ENCODE results near the gene ENOX1. TPM values are rescaled to one million over a fixed set of nuclear protein-coding genes. Genes with fewer than 3 reads are reported as not detected.

ENOX1 gene
- total RNA-seq, 2 donors from 2014 or later: 0.22 to 1.4 TPM

- no peak overlapping the region for H3K27ac ChIP-seq
Observed at GRCh38 chr13:43370842-43371241, 415.9 kb downstream of the ENOX1 start.

DNA sequence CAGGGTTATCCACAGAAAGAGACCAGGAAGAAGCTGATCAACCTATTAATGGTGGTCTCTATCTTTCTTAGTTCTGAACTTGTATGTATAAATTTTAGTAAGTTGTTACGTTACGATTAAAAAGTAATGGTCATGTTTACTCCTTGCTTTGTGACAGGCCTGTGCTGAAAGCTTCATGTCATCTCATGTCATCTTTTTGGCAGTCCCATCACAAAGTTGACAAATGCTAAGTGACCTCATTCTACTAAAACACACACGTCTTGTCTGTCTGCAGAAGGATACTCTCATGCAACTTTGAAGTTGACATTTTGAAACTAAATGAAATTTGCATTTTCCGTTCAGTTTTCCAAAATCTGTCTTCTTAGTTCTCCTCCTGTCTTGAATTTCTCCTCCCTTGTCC is 417.5 kb downstream of the ENOX1 start:
- TF ChIP-seq, protein P1, sequence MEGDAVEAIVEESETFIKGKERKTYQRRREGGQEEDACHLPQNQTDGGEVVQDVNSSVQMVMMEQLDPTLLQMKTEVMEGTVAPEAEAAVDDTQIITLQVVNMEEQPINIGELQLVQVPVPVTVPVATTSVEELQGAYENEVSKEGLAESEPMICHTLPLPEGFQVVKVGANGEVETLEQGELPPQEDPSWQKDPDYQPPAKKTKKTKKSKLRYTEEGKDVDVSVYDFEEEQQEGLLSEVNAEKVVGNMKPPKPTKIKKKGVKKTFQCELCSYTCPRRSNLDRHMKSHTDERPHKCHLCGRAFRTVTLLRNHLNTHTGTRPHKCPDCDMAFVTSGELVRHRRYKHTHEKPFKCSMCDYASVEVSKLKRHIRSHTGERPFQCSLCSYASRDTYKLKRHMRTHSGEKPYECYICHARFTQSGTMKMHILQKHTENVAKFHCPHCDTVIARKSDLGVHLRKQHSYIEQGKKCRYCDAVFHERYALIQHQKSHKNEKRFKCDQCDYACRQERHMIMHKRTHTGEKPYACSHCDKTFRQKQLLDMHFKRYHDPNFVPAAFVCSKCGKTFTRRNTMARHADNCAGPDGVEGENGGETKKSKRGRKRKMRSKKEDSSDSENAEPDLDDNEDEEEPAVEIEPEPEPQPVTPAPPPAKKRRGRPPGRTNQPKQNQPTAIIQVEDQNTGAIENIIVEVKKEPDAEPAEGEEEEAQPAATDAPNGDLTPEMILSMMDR (IDR thresholded peaks at IDR 0.05): no peak
- no peak for DNase-seq
- intact Hi-C loops (cut with DNase I): no loop called here
- Histone ChIP-seq H3K9me3 (no peaks in the 10 kb centered on the region), H3K36me3 (no peaks in the 10 kb centered on the region), H3K27ac (no peak overlapping the region), H3K9ac (ENCODE audit: low read depth in 2 of 2, low read length in 2 of 2) (no peak overlapping the region), H3K4me3 (no peak overlapping the region), H3K4me1 (no peaks in the 10 kb centered on the region), H3K27me3 (no peaks in the 10 kb centered on the region)

More at GRCh38 chr13:43370842-43371241, 415.9 kb downstream of the ENOX1 start:
- no peaks in the 10 kb centered on the region for H3K9me3 ChIP-seq
- no peak overlapping the region for H3K9ac ChIP-seq (ENCODE audit: low read depth in 2 of 2, low read length in 2 of 2)
- no peak overlapping the region for H3K4me3 ChIP-seq
- H3K4me1 ChIP-seq: no peaks in the 10 kb centered on the region
- no peaks in the 10 kb centered on the region for H3K36me3 ChIP-seq
- TF ChIP-seq, protein P1 (IDR thresholded peaks at IDR 0.05): no peak
- no peak for DNase-seq
- H3K27me3 ChIP-seq: no peaks in the 10 kb centered on the region
- intact Hi-C loops (cut with DNase I): no loop called here

GRCh38 chr13:43368003-43368402 is 418.8 kb downstream of the ENOX1 start:
- intact Hi-C loops (cut with DNase I): no loop called here
- H3K9me3 ChIP-seq: no peaks in the 10 kb centered on the region
- no peak overlapping the region for H3K9ac ChIP-seq (ENCODE audit: low read depth in 2 of 2, low read length in 2 of 2)
- no peaks in the 10 kb centered on the region for H3K27me3 ChIP-seq
- no peak overlapping the region for H3K4me3 ChIP-seq
- H3K27ac ChIP-seq: no peak overlapping the region
- no peaks in the 10 kb centered on the region for H3K36me3 ChIP-seq
- no peaks in the 10 kb centered on the region for H3K4me1 ChIP-seq
- DNase-seq: no peak
- TF ChIP-seq, protein P1 (IDR thresholded peaks at IDR 0.05): no peak

- intact Hi-C loops (cut with DNase I): no loop called here
- no peak overlapping the region for H3K9ac ChIP-seq (ENCODE audit: low read depth in 2 of 2, low read length in 2 of 2)
Observed at GRCh38 chr13:43365039-43365344, 421.8 kb downstream of the ENOX1 start.

DNA sequence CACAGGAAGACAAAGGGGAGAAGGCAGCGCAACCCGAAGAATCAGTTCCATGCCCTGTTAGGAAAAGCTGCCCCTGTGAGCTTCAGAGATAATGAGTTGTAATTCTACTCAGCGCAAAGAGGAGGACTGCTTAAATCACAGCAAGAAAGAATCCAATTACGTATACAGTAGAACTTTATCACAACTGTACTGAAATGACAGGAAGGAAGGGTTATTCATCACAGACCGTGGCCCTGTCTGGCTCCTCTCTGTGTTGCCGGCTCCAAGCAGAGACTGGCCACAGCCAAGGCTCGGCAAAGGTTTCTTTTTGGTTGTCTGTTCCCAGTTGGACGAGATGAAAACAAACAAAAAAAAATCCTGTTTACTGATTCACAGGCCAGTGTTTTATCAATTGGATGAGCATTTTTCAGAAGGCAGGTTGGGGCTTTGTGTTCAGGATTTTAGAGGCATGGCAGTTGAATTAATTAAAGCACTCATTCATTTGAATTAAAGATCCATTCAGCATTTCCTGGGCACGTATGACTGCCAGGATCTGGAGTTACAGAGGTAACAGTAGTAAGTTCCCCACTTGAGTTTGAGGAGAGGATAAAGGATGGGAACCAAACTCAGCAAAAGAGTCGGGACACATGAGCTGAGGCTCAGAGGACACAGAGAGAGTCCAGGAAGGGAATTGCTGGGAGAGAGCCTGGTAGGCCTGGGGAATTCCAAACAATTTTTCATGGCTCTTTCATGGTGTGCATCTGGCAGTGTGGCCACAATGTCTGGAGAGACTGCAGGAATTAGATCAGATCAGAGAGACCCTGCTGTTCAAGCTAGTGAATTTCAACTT is 422.3 kb downstream of the ENOX1 start:
- H3K4me1 ChIP-seq: no peaks in the 10 kb centered on the region
- no peak overlapping the region for H3K4me3 ChIP-seq
- no peaks in the 10 kb centered on the region for H3K27me3 ChIP-seq
- intact Hi-C loops (cut with DNase I): no loop called here
- TF ChIP-seq, protein P1 (IDR thresholded peaks at IDR 0.05): no peak
- no peak for DNase-seq
- H3K9ac ChIP-seq (ENCODE audit: low read depth in 2 of 2, low read length in 2 of 2): no peak overlapping the region
- no peaks in the 10 kb centered on the region for H3K9me3 ChIP-seq
- H3K36me3 ChIP-seq: no peaks in the 10 kb centered on the region
- H3K27ac ChIP-seq: no peak overlapping the region

More at GRCh38 chr13:43365039-43365344, 421.8 kb downstream of the ENOX1 start:
- no peak overlapping the region for H3K27ac ChIP-seq
- H3K9me3 ChIP-seq: no peaks in the 10 kb centered on the region
- no peaks in the 10 kb centered on the region for H3K36me3 ChIP-seq
- no peak overlapping the region for H3K4me3 ChIP-seq
- no peaks in the 10 kb centered on the region for H3K27me3 ChIP-seq
- TF ChIP-seq, protein P1 (IDR thresholded peaks at IDR 0.05): no peak
- DNase-seq: no peak
- no peaks in the 10 kb centered on the region for H3K4me1 ChIP-seq

Data from colonic mucosa (tissue), 4 donors.